Pancreas (tissue), 10 donors: ENCODE data around the gene TLL2. TPM values are rescaled to one million over a fixed set of nuclear protein-coding genes. Genes with fewer than 3 reads are reported as not detected.

ENCODE experiments used
- ATAC-seq, 4 donors: fragments of 200-7000 bp; cut with Tn5 transposase; one replicate each; pipeline versions ENCODE4 v1.8.0 to v1.9.1; 2020; ENCODE audit warnings: mild to moderate bottlenecking in 4 of 4, moderate library complexity in 4 of 4
- DNase-seq, 6 donors: peaks; one replicate each; pipeline ENCODE4 v3.0.0-alpha.2; 2020
- FAIRE-seq: peaks from 2 replicates; lab custom pipeline; 2012; peaks lifted over from hg19 to GRCh38; lab: Jason Lieb, UNC
- H3K27ac ChIP-seq, 4 donors: fragments of 200-600 bp; sonication (generic); 1 replicate in 3 of 4; 2 replicates in 1 of 4; pipeline versions ENCODE4 v1.5.0 to v1.8.0; 2020
- H3K27me3 ChIP-seq, 4 donors: fragments of 200-600 bp; one replicate each; pipeline ENCODE4 v1.8.0; 2021
- H3K36me3 ChIP-seq, 3 donors: fragments of 200-600 bp; sonication (generic) in 1 of 3; one replicate each; pipeline versions ENCODE4 v1.5.0 to v1.8.0; 2020 to 2021
- H3K4me1 ChIP-seq, 3 donors: fragments of 200-600 bp; one replicate each; pipeline ENCODE4 v1.8.0; 2021
- H3K4me3 ChIP-seq, 4 donors: fragments of 200-600 bp; sonication (generic) in 2 of 4; one replicate each; pipeline versions ENCODE4 v1.5.0 to v1.8.0; 2020 to 2021
- H3K9me3 ChIP-seq, 4 donors: fragments of 200-600 bp; one replicate each; pipeline ENCODE4 v1.8.0; 2021
- WGBS, 2 donors: extraction: QIAGEN DNeasy Blood & Tissue Kit; methylation state at CpG; one replicate each; pipeline ENCODE4 v1.1.7; 2013; 5-methylcytosine and 5-hydroxymethylcytosine counted together
- intact Hi-C, 3 donors: fragments of 100-400 bp; cut with DNase I; formaldehyde crosslinking; loops; one replicate each; pipeline versions ENCODE4 v1.11.1 to v1.14.2; 2022
- polyA plus RNA-seq, 2 donors: library from polyadenylated mRNA; stranded (reverse); fragments of 200-250 nt; gene quantifications; one replicate each; pipeline ENCODE4 v1.2.3, GENCODE V29; 2013
- total RNA-seq, 6 donors: library from RNA; stranded (reverse); fragmentation: NEBNext Ultra II Directional in 4 of 6; extraction: Animal tissue kit (Norgen Biotek cat#: 25700) in 4 of 6; gene quantifications; one replicate each; pipeline versions ENCODE4 v1.2.1 to v1.2.4, GENCODE V29; 2021 to 2023
- TF ChIP-seq, protein P1 (sequence below), 4 donors: fragments of 200-600 bp; sonication (generic) in 3 of 4; IDR thresholded peaks; one replicate each; pipeline versions ENCODE4 v1.5.0 to v1.8.0; 2021; ENCODE audit warnings: antibody characterized with exemption in 4 of 4
- donor health status: healthy with polysubstance abuse.
- donor health status: DM: no; HTN: no; CAD: no; lungs with moderate emphysema.
- donor health status: DM: no; HTN: no; CAD: no.
- donor health status: control.
- donor health status: control.
- donor health status: Bipolar disorder and iron deficiency.
- donor health status: DM: yes; HTN: yes; CAD: no.
- donor health status: DM: no; HTN: no; CAD: no.
- donor health status: DM: no; HTN: no; CAD: no.
- donor health status: DM: yes; HTN: yes; CAD: no.

TLL2 gene
- total and polyA plus RNA-seq, 8 donors, result 0.14 to 0.97 (median 0.27) TPM

DNA sequence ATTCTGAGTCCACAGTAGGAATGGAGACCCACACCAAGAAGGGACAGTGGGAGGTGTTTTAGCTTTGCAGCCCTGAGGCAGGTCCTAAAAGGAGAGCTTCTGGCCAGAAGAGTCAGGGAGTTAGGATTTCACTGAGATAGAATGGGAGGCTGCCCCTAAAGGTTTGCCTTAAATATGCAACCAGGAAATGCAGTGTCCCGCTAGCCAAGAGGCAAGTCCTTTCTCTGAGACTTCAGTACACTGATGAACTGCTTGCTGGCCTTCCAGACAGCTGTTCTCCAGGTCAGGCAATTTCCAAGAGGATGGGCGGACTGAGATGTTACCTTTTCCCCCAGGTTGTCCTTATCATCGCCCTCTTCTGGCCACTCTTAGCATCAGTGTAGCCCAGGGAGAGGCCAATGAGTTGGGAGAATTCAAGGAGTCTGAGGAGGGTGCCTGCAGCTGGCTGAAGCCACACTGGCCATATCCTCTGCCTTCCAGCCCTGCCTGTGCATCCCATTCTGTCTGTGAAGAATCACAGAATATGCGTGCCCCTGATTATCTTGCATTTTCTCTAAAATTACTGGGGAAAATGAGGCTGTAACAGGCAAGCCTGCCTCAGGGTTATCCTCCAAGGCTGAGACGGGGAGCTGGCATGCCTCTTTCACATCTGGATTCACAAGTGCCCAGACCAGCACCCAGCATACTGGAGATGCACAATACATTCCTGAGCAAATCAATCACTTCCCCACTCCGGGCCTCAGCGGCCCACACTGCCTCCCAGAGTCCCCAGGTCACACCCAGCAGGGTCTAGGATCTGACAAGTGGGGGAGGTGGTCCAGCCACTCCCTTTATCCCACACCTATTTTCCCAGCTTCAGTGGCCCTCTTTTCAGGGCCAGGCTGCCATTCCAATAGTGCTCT, 2.4 kb downstream of the TLL2 start:
- Histone ChIP-seq H3K36me3 (no peaks in the 10 kb centered on the region), H3K27me3 (no peaks in the 10 kb centered on the region), H3K27ac (no peak overlapping the region), H3K9me3 (no peaks in the 10 kb centered on the region), H3K4me1 (peaks cover 0 to 8% (median 7%) of the 10 kb centered on the region in 3 donors), H3K4me3 (no peak overlapping the region)
- FAIRE-seq (no peak), ATAC-seq (peak in 3 of 4 donors; percentile 17 to 25 (median 23)), DNase-seq (peak in 3 of 6 donors; percentile 23 to 54 (median 34))
- WGBS, 2 donors, result 62 to 71% methylated on average over 7 of the region's 7 CpGs
- intact Hi-C loops, result loop anchor here in 2 of 3 donors (5.0 to 10.0 kb wide), 2 partner anchors 116 to 119 kb away; no protein-coding TSS in a partner anchor
- TF ChIP-seq, protein P1, sequence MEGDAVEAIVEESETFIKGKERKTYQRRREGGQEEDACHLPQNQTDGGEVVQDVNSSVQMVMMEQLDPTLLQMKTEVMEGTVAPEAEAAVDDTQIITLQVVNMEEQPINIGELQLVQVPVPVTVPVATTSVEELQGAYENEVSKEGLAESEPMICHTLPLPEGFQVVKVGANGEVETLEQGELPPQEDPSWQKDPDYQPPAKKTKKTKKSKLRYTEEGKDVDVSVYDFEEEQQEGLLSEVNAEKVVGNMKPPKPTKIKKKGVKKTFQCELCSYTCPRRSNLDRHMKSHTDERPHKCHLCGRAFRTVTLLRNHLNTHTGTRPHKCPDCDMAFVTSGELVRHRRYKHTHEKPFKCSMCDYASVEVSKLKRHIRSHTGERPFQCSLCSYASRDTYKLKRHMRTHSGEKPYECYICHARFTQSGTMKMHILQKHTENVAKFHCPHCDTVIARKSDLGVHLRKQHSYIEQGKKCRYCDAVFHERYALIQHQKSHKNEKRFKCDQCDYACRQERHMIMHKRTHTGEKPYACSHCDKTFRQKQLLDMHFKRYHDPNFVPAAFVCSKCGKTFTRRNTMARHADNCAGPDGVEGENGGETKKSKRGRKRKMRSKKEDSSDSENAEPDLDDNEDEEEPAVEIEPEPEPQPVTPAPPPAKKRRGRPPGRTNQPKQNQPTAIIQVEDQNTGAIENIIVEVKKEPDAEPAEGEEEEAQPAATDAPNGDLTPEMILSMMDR (IDR thresholded peaks at IDR 0.05), result peak; percentile 21 to 43 (median 34)

GRCh38 chr10:96509017-96509641, 4.6 kb downstream of the TLL2 start:
- DNase-seq, result no peak
- FAIRE-seq, result no peak
- Histone ChIP-seq H3K27me3 (no peaks in the 10 kb centered on the region), H3K9me3 (no peaks in the 10 kb centered on the region), H3K4me1 (peaks cover 0 to 3% (median 2%) of the 10 kb centered on the region in 3 donors), H3K4me3 (no peak overlapping the region), H3K36me3 (no peaks in the 10 kb centered on the region), H3K27ac (no peak overlapping the region)
- intact Hi-C loops, result no loop called here
- 84 to 99% methylated on average over 3 of the region's 3 CpGs for WGBS, 2 donors
- TF ChIP-seq, protein P1 (IDR thresholded peaks at IDR 0.05), result no peak
- no peak for ATAC-seq

DNA sequence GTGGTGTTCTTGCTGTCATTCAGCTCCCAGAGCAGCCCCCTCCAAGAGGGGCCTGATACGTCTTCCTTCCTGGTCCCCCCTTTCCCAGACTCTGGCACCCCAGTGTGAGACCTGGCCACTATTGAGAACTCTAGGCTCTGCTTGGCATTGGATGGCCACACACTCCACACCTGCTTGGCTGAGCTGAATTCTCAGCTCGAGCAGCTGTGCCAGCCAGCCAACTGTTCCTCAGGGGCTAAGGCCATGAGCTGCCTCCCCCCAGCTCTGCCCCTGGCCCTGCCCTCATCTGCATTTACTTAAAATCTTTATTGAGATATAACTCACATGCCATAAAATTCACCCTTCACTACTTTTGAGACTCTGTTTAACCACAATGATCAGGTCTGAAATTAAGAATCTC, 6.7 kb downstream of the TLL2 start:
- H3K9me3 ChIP-seq, result no peaks in the 10 kb centered on the region
- H3K4me1 ChIP-seq, result no peaks in the 10 kb centered on the region
- no peak overlapping the region for H3K27ac ChIP-seq
- H3K27me3 ChIP-seq, result no peaks in the 10 kb centered on the region
- TF ChIP-seq, protein P1 (IDR thresholded peaks at IDR 0.05), result no peak
- intact Hi-C loops, result no loop called here
- H3K36me3 ChIP-seq, result no peaks in the 10 kb centered on the region
- 52 to 61% methylated on average over 2 of the region's 2 CpGs for WGBS, 2 donors
- ATAC-seq (peak in 3 of 4 donors; percentile 35 to 75 (median 46)), DNase-seq (peak in 1 of 6 donors; percentile 31), FAIRE-seq (no peak)
- no peak overlapping the region for H3K4me3 ChIP-seq

- no peak overlapping the region for H3K4me3 ChIP-seq
- H3K9me3 ChIP-seq, result no peaks in the 10 kb centered on the region
- no peaks in the 10 kb centered on the region for H3K27me3 ChIP-seq
- H3K27ac ChIP-seq, result no peak overlapping the region
- ATAC-seq (no peak), DNase-seq (no peak), FAIRE-seq (no peak)
- no peaks in the 10 kb centered on the region for H3K4me1 ChIP-seq
- WGBS, 2 donors, result 71 to 72% methylated on average over 12 of the region's 12 CpGs
- H3K36me3 ChIP-seq, result no peaks in the 10 kb centered on the region
- TF ChIP-seq, protein P1 (IDR thresholded peaks at IDR 0.05), result no peak
- intact Hi-C loops, result no loop called here
Observed at GRCh38 chr10:96505150-96506136, 8.3 kb downstream of the TLL2 start.
